Measurements from ENCODE around the gene NDUFV1.

NDUFV1 gene

GRCh38 chr11:67640758-67641337 is 34.1 kb downstream of the NDUFV1 start:
- no peak for DNase-seq (ENCODE audit: low spot score)

DNA sequence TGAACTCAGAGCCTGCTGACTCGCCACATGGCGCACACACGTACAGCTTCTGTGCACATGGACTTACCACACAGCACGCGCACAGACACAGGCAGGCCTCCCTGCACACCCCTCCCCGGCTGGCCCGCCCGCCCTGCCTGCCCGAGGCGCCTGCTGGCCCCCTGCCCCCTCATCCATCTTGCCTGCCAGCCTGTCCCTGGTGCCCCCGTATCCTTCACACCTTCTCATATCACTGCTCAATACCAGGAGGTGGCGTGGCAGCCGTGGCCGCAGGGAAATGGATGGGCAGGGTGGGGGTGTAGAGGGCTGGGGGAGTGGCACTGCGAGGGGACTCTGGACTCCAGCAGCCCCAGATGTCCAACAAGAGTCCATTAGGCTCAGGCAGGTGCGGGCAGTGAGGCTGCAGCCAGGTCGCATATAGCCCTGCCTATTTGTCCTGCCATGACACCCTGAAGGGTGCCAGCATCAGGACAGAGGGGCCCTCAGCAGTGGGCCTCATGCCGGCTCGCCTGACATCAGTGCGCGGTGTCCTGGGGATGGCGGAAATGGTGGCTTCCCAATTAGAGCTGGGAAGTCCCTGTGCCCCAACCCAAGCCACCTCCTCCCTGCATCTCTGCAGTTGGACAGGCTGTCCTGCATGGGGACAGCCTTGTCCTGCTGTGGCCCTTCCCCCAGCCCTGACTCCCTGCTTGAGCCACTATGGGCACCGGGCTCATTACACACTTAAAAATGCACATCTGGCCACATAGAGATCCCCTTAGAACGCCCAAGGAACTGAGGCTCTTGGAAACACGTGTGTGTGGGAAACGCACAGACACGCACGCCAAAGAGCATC is 34.8 kb downstream of the NDUFV1 start:
- DNase-seq (ENCODE audit: low spot score) = no peak

- DNase-seq (ENCODE audit: low spot score) = no peak
These were observed 35.7 kb downstream of the NDUFV1 start for GRCh38 chr11:67642173-67643120.

GRCh38 chr11:67644042-67644441 is 37.3 kb downstream of the NDUFV1 start:
- DNase-seq (ENCODE audit: low spot score) = no peak

GRCh38 chr11:67644472-67645418 is 38.0 kb downstream of the NDUFV1 start:
- no peak for DNase-seq (ENCODE audit: low spot score)

DNA sequence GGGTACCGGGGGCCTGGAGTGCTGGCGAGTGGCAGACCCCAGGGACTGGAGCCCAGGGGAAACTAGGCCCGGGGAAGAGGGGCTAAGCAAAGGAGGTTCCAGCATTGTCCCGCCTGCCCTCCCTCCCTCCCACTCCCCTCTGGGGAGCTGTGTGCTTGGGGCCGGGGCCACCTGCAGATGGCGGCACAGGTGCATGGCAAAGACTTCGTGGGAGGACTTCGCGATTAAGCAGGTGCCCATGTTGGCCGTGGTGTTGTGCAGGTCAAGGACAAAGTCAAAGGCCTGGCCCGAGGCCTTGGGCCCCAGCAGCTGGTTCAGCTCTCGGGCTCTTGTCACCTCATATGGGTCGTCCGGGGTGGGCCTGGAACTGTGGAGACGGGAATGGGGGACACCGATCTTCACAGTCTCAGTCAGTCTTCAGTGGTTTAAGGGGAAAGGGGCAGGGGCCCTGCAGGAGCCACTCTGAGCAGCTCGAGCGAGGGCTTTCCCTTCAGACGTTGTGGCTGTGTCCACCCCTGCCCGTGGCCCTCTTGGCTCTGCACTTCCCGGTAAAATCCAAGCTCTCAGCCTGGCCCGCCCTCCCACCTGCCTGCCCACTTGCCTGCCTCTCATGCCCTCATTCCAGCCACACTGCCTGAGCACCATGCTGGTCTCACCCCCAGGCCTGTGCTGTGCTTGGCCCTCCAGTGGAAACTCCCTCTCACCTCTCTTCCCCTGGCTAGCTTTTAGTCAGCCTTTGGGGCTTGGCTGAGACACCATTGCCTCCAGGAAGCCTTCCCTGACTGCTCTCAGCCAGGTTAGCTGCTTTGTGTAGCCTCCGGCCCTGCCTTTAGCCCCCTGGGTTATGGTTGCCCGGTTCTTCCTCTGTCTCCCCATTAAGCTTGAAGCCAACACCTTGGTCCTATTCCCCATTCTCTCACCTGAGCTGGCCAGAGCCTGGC is 39.1 kb downstream of the NDUFV1 start:
- no peak for DNase-seq (ENCODE audit: low spot score)

GRCh38 chr11:67646535-67647336 is 40.0 kb downstream of the NDUFV1 start:
- peak; percentile 29 for DNase-seq (ENCODE audit: low spot score)

GRCh38 chr11:67647471-67647870 is 40.7 kb downstream of the NDUFV1 start:
- DNase-seq (ENCODE audit: low spot score) = no peak

GRCh38 chr11:67648140-67648795 is 41.5 kb downstream of the NDUFV1 start:
- peak; percentile 48 for DNase-seq (ENCODE audit: low spot score)

- DNase-seq (ENCODE audit: low spot score) = no peak
These were observed 42.3 kb downstream of the NDUFV1 start for GRCh38 chr11:67648796-67649613.

DNA sequence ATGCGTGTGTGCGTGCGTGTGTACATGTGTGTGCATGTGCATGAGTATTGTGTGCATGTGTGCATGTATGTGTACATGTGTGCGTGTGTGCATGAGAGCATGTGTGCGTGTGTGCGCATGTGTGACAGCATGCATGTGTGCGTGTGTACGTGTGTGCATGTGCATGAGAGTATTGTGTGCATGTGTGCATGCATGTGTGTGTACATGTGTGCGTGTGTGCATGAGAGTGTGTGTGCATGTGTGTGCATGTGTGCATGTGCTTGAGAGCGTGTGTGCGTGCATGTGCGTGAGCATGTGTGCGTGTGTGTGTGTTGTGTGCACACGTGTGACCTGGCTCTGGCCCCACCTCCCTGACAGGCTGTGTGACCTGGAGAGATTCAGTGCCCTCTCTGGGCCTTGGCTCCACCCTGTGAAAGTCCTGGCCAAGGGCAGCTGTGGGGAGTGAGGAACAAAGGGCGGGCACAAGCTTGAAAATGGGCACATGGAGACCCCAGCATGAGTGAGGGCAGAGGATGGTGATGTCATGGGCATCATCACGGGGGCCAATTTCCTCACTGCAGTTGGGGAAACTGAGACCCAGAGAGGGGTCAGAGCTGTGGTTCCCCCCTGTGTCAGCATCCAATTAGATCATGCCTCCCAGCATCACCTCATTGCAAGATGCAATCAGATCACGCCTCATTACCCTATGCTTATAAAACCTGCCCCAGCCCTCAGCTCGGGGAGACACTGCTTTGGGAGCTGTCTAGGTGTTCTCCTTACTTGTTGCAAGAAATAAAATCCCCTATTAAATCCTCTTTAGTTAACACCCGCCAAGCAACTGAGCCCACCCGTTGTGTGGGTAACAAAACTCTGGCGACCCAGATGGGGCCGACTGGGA is 43.1 kb downstream of the NDUFV1 start:
- no peak for DNase-seq (ENCODE audit: low spot score)

- no peak for DNase-seq (ENCODE audit: low spot score)
These were observed 45.4 kb downstream of the NDUFV1 start for GRCh38 chr11:67651976-67652781.

DNA sequence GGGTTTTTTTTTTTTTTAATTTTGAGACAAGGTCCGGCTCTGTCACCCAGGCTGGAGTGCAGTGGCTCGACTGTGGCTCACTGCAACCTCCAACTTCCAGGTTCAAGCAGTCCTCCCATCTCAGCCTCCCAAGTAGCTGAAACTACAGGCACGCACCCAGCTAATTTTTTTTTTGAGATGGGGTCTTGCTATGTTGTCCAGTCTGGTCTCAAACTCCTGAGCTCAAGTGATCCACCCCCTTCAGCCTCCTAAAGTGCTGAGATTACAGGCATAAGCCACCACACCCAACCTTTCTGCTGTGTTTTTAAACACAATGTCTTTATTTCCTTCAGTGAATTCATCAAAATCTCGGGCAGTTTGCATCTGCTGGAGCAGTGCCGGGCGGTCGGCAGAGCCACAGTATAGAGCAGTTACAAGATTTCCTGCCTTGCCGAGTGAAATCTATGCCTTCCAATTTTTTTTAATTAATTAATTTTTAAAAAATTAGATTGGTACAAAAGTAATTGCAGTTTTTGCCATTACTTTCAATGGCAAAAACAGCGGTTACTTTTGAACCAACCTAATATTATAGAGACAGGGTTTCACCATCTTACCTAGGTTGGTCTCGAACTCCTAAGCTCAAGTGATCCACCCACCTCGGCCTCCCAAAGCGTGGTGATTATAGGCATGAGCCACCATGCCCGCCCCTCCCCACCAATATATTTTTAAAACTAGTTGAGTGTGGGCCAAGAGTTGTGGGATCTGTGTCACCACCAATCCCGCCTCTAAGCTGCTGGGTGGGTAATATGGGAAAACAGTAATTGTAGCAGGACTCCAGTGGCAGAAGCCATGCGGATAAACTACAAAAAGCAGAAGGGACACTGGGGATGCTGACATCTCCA is 46.5 kb downstream of the NDUFV1 start:
- no peak for DNase-seq (ENCODE audit: low spot score)

DNA sequence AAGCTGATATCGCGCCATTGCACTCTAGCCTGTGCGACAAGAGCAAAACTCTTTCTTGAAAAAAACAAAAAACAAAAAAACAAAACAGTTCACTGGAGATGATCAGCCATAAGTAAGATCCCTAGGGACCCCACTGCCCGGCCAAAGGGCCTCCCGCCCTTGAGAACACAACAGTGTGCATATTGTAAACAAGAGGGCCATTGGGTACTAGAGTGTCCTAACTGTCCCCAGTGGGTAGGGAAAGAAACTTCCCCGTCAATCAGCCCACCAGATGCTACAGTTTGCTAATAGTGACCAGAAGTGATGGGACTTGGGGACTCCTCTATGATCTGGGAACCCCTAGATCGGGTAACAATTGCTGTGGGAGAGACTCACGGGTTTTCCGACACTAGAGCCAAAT is 47.5 kb downstream of the NDUFV1 start:
- no peak for DNase-seq (ENCODE audit: low spot score)

DNA sequence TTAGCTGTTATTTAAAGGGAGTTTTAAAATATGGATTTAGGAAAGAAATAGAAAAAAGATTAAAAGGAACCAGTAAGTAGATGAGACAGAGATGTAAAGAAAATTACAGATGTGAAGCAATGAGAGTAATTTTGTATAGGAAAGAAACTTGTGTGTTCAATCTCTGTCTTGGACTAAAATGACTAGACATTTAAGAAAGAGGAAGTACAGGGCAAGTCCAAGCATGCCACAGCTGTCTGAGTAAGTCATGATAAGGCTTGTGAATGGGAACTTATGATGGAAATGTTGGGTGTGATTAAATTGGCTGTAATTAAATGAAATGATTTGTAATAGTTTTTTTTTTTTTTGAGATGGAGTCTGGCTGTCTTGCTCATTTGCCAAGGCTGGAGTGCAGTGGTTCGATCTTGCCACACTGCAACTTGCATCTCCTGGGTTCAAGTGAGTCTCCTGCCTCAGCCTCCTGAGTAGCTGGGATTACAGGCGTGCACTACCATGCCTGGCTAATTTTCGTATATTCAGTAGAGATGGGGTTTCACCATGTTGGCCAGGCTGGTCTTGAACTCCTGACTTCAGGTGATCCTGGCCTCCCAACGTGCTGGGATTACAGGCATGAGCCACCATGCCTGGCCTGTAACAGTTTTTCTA is 49.7 kb downstream of the NDUFV1 start:
- no peak for DNase-seq (ENCODE audit: low spot score)
